Ishikawa (cell line): Measurements from ENCODE around the gene LANCL2.

Source experiments
- CEBPB ChIP-seq: IDR thresholded peaks from 2 replicates; pipeline ENCODE4 v1.6.1; 2012
- CREB1 ChIP-seq: IDR thresholded peaks from 2 replicates; pipeline ENCODE4 v1.6.1; 2012; ENCODE audit warnings: low read depth
- EGR1 ChIP-seq: IDR thresholded peaks from 2 replicates; pipeline ENCODE4 v1.6.1; 2012
- EP300 ChIP-seq: IDR thresholded peaks from 2 replicates; pipeline ENCODE4 v1.6.1; 2012; ENCODE audit warnings: borderline replicate concordance
- FOXM1 ChIP-seq: IDR thresholded peaks from 2 replicates; pipeline ENCODE4 v1.6.1; 2012; ENCODE audit warnings: low read depth, borderline replicate concordance
- NFIC ChIP-seq: IDR thresholded peaks from 2 replicates; pipeline ENCODE4 v1.6.1; 2012
- RAD21 ChIP-seq: IDR thresholded peaks from 2 replicates; pipeline ENCODE4 v1.6.1; 2012; ENCODE audit warnings: low read depth
- TAF1 ChIP-seq: IDR thresholded peaks from 2 replicates; pipeline ENCODE4 v1.6.1; 2012; ENCODE audit warnings: low read depth, mild to moderate bottlenecking
- TCF12 ChIP-seq: IDR thresholded peaks from 2 replicates; pipeline ENCODE4 v1.6.1; 2012; ENCODE audit warnings: low read depth
- TEAD4 ChIP-seq: IDR thresholded peaks from 2 replicates; pipeline ENCODE4 v1.6.1; 2012
- YY1 ChIP-seq: IDR thresholded peaks from 2 replicates; pipeline ENCODE4 v1.6.1; 2012; ENCODE audit warnings: low read depth
- ZBTB7A ChIP-seq: IDR thresholded peaks from 2 replicates; pipeline ENCODE4 v1.6.1; 2012; ENCODE audit warnings: low read depth
- TF ChIP-seq, protein P1 (sequence below): IDR thresholded peaks from 2 replicates; pipeline ENCODE4 v1.6.1; 2012
- TF ChIP-seq, protein P2 (sequence below): IDR thresholded peaks from 2 replicates; pipeline ENCODE4 v1.6.1; 2012; ENCODE audit warnings: low read depth, mild to moderate bottlenecking
- TF ChIP-seq, protein P3 (sequence below): IDR thresholded peaks from 2 replicates; pipeline ENCODE4 v1.6.1; 2012

Gene LANCL2

DNA sequence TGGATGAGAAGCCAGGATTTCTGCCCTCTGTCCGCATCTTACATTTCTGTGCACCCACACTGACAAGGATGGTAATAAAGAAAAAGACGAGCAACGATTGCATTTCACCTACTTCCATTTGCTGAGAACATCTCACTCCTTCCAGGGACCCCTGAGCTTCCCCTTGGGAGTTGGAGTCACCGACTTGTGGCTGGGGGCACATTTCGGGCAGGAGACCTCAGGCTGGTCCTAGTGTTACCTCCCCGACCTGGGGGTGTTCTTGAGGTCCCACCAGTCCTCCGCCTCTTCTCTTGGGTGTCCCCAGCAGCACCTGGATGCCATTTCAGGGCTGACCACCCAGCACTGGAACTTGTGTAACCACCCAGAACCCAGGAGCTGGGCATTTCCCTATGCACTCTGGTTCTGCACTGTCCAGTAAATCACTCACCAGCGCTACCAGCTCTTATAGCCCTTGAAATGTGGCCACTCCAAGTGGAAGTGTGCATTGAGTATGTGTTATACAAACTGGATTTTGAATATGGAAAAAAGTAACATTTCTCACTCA is 84.9 kb downstream of the LANCL2 start:
- TF ChIP-seq TCF12 = no peak
- no peak for TF ChIP-seq TEAD4
- no peak for TF ChIP-seq CREB1
- TF ChIP-seq EP300 = no peak
- TF ChIP-seq TAF1 = no peak
- TF ChIP-seq, protein P1, sequence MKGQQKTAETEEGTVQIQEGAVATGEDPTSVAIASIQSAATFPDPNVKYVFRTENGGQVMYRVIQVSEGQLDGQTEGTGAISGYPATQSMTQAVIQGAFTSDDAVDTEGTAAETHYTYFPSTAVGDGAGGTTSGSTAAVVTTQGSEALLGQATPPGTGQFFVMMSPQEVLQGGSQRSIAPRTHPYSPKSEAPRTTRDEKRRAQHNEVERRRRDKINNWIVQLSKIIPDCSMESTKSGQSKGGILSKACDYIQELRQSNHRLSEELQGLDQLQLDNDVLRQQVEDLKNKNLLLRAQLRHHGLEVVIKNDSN = no peak
- no peak for TF ChIP-seq NFIC
- TF ChIP-seq YY1 = no peak
- TF ChIP-seq, protein P2, sequence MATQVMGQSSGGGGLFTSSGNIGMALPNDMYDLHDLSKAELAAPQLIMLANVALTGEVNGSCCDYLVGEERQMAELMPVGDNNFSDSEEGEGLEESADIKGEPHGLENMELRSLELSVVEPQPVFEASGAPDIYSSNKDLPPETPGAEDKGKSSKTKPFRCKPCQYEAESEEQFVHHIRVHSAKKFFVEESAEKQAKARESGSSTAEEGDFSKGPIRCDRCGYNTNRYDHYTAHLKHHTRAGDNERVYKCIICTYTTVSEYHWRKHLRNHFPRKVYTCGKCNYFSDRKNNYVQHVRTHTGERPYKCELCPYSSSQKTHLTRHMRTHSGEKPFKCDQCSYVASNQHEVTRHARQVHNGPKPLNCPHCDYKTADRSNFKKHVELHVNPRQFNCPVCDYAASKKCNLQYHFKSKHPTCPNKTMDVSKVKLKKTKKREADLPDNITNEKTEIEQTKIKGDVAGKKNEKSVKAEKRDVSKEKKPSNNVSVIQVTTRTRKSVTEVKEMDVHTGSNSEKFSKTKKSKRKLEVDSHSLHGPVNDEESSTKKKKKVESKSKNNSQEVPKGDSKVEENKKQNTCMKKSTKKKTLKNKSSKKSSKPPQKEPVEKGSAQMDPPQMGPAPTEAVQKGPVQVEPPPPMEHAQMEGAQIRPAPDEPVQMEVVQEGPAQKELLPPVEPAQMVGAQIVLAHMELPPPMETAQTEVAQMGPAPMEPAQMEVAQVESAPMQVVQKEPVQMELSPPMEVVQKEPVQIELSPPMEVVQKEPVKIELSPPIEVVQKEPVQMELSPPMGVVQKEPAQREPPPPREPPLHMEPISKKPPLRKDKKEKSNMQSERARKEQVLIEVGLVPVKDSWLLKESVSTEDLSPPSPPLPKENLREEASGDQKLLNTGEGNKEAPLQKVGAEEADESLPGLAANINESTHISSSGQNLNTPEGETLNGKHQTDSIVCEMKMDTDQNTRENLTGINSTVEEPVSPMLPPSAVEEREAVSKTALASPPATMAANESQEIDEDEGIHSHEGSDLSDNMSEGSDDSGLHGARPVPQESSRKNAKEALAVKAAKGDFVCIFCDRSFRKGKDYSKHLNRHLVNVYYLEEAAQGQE = no peak
- TF ChIP-seq, protein P3, sequence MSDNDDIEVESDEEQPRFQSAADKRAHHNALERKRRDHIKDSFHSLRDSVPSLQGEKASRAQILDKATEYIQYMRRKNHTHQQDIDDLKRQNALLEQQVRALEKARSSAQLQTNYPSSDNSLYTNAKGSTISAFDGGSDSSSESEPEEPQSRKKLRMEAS = no peak
- no peak for TF ChIP-seq RAD21
- TF ChIP-seq ZBTB7A = no peak
- TF ChIP-seq CEBPB = no peak

DNA sequence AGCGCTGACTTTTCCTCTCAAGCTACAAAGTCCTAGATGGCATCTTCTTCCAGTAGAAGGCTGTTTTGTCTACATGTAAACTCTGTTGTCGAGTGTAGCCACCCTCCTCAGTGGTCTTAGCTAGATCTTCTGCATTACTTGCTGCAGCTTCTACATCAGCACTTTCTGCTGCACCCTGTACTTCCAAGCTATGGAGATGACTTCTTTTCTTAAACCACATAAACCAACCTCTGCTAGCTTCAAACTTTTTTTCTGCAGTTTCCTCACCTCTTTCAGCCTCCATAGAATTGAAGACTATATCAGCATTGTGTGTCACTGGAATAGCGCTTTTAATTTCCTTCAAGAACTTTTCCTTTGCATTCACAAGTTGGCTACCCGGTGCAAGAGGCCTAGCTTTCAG is 87.8 kb downstream of the LANCL2 start:
- TF ChIP-seq NFIC (no peak), TAF1 (no peak), FOXM1 (no peak), TCF12 (no peak), YY1 (no peak), EP300 (no peak)
- TF ChIP-seq, protein P2 = no peak
- TF ChIP-seq, protein P3 = no peak

DNA sequence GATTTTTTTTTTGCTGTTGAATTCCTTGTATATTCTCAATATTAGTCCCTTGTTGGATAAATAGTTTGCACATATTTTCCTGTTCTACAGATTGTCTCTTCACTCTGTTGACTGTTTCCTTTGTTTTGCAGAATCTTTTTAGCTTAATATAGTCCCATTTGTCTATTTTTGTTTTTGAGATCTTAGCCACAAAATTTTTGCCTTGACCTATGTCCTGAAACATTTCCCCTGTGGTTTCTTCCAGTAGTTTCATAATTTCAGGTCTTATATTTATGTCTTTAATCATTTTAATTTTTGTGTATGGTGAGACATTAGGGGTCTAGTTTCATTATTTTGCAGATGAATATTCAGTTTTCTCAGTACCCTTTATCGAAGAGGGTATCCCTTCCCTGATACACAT is 92.7 kb downstream of the LANCL2 start:
- TF ChIP-seq YY1 (no peak), TCF12 (no peak), CEBPB (no peak), NFIC (no peak), TEAD4 (no peak), FOXM1 (no peak), EP300 (no peak), EGR1 (no peak), TAF1 (no peak), RAD21 (no peak), ZBTB7A (no peak), CREB1 (no peak)
- TF ChIP-seq, protein P1 = no peak
- TF ChIP-seq, protein P3 = no peak
- TF ChIP-seq, protein P2 = no peak

DNA sequence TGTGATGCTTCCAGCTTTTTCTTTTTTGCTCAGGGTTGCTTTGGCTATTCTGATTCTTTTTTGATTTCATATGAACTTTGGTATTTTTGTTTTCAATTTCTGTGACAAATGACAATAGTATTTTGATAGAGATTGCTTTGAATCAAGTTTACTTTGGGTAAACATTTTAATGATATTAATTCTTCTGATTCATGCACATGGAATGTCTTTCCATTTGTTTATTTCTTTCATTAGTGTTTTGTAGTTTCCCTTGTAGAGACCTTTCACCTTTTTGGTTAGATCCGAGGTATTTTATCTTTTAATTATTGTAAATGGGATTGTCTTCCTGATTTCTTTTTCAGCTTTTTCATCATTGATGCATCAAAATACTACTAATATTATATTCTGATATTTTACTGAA is 93.2 kb downstream of the LANCL2 start:
- TF ChIP-seq, protein P3 = no peak
- no peak for TF ChIP-seq EP300
- TF ChIP-seq, protein P1 = no peak
- no peak for TF ChIP-seq FOXM1
- no peak for TF ChIP-seq RAD21
- no peak for TF ChIP-seq CREB1
- no peak for TF ChIP-seq EGR1
- no peak for TF ChIP-seq TEAD4
- no peak for TF ChIP-seq ZBTB7A
- TF ChIP-seq CEBPB = no peak
- TF ChIP-seq YY1 = no peak
- no peak for TF ChIP-seq TCF12
